GM19240 (cell line): Measurements from ENCODE around the gene PFDN6.
A peak's percentile ranks its signal among the peaks of the same experiment; 100 is the strongest.
"Not testable (repeated sequence)": the region's sequence is repeated elsewhere in the genome, so short reads cannot be mapped to it uniquely, and the experiment has no call there.

Source experiments
- DNase-seq: peaks from one replicate; pipeline ENCODE4 v3.0.0; 2011; ENCODE audit warnings: low spot score; ENCODE audit not compliant: insufficient read length

The PFDN6 gene

DNA sequence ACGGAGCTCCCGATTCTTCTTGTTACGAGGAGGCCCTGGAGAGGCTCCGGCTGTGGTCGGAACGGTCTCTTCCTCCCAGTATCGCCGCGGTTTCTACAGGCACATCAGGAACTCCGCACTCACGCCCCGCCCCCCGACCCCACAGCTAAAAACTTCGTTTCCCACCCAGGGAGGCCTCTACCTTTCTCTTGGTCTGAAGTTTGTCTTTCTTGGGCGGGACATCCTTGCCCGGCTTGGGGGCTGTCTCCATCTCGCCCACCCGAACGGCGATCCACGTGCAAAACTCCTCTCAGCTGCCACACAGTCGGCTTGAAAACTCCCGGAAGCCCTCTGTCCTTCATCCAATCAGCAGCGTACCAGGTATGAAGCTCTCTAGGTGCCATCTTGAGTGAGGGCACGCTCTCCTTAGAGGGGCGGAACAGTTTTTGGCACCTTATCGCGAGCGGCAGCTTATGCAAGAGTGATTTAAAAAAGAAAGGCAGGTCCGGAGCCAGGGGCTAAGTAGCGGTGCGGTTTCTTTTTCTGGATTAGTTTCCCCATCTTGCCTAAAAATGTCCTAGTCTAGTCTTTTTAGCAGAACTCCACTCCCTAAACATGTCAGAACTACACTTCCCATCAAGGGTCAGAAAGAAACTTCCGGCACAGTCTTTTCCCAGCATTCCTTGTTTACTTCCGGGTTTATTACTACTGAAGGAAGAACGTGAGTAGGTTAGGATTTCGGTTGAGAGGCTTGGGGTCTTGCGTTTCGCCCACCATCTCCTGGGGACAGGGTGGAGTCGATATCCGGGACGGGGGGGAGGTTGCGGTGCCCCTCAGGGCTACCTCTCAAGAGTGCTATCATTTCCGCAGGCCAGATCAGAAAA is at the start of gene PFDN6, which contains the start of gene WDR46:
Gene PFDN6, plus strand, starts transcription at position 681 of the 863 bp plus-strand sequence. CDS start 256 bp downstream, outside the sequence.
Gene WDR46, minus strand, starts transcription at position 319 of the 863 bp plus-strand sequence. Its CDS starts 69 bp downstream, at position 250.
- peak; percentile 85 for DNase-seq

DNA sequence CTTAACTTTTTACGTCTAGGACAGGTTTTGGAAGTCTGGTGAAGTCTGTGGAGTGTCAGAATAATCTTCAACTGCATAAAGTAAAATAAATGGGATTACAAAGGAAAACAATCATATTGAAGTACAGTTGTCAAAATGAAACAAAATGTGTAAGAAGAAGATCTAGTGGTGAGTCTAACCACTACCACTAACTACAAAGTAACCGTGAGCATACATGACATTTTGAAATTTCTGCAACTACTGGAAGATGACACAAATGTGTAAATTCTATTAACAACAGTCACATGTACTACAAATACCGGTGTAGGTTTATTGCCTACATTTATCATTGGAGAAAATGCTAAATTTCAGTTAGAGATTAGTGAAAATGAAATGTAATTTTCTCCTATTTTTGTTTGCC is 47.4 kb upstream of the PFDN6 start:
- no peak for DNase-seq

DNA sequence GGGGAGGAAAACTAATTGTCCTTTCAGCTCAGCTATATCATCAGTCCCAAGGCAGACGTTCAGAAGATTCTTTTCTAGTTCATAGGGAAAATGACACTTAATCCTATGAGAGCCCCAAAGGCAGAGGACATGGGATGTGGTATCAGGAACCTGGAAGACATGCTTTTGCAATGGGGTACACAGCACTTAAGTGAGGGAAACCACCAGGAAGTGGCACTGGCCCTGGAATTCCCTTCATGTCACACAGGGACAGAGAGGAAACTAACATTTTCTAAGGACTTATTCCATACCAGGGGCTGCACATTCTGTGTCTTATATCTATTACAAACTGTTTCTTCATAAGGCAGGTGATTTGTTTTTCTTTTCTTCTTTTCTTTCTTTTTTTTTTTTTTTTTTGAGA is 45.9 kb upstream of the PFDN6 start:
- no peak for DNase-seq

DNA sequence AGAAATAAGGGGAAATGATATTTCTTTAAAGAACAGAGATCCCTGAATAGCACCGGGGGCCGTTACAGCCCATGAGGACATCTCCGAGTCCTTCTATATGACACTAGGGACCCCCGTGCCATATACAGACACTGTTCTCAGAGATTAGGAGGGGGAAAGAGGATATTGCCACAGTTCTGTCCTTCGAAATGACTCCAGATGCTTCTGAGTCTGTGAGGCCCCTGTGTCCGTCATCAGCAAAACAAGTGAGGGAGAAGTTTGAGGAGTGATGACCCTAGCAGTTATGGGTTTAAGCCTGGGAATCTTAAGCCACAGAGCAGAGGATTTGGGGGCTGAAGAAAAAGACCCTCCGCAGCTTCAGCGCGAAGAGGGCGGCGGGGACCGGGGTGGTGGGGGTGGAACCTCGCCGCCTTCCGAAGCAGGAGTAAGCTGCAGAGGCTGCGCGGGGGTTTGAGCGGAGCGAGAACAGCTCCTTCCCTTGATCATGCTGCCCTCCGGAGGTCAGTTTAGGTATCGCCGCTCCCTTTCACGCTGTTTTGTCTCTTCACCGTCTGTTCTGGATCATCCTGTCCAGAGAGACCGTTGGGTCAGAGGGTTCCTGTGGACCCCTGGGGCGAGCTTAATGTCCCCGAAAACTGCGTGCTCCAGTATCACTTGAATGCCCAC is 41.3 kb upstream of the PFDN6 start:
- DNase-seq = peak; percentile 49

DNA sequence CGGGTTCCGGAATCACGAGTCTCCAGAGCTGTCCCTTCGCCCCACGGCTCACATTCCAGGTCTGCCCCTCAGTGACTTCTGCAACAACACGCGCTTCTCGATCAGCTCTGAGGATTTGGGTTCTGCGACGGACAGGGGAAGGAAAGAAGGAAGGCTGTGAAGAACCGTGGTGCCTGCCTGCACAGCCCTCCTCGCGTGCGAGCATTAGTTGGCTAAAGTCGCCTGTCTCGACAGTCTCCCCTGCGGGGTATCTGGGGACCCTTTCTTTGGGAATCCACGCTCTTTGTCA is 40.8 kb upstream of the PFDN6 start:
- no peak for DNase-seq

DNA sequence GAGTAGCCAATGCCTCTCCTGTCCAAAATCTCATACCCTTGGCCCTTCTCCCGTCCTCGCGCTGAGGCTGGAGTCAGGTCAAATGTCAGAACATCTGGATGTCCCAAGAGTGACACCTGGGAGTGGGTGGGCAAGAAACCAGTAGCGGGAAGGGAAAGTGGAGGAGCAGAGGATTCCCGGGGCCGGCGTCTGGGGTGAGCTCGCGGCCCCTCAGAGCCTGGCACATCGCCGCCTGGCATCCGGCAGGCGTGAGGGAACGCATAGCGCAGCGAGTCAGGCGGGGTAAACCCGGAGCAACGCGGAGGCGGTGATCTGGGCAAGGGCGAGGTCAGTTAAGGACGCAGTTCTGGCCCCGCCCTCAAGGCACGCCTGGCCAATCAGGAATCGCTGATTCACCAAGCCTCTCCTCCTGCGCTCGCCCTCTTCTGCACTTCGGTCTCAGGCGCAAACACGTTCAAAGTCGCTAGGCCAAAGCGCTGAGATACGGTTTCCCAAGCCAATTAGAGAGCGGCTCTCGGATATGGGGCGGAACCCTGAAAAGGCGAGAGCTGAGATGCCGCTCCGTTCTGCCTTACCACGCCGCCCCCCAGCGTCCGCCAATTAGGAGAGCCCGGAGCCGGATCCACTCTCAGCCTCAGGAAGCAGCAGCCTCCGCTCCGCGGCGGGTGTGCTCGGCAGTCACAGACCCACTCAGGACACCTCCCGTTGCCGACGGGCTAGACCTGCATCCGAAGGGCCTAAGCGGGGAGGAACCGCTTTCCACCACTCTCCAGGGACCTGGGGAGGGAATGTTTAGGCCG is 40.3 kb upstream of the PFDN6 start:
- peak; percentile 65 for DNase-seq

DNA sequence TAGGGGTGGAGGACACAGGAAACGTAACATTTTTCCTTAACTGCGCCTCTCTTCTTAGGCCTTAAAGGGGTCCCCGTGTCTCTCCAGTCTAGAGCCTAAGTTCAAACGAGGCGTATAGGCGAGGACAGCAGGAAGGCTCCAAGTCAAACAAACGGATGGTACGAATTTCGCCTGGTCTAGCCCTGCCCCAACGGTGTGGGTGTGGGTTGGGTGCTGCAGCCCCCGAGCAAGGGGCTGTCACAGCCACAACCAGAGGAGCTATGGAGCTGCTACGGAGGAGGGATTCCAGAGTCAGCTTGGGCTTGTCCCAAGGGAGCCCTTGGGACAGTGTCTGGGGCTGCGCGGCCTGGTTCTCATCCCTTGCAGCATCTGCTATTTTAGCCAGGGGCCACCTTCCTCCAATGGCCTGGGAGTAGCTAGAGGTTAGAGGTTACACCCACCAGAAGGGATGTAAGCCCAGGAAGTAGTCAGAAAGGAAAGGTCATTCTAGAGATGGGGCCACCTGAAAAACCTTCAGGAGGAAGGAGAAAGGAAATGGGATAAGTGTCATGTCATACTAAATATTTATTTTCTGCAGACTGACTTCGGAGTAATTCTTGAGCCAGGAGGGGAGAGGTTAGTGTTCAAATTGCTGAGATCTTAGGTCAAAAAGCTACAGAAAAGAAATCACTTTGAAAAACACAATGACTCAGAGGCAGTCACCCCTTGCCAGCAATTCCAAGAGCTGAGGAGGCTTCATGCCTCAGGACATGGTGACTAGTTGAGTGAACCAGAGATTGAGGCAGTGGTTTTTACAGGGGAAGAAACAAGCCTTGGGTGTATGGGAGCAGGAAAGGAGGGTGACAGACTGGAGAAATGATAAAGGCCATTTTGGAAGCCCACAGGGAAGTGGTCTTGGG is 39.4 kb upstream of the PFDN6 start:
- DNase-seq = no peak

DNA sequence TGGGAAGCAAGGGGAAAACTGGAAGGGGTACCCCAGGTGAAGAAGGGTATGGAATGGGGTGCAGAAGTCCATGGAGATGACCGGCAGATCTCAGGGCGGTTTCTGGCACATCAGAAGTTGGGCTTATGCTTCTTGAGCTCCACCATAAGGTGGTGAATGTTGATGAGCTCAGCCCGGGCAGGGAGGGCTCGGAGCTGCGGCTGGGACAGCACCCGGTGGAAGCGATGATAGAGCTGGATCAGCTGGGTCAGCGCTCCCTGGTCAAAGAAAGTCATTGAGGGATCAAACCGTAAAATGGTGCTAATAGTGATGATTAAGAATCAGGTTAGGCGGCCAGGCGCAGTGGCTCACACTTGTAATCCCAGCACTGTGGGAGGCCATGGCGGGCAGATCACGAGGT is 38.7 kb upstream of the PFDN6 start:
- DNase-seq = no peak

DNA sequence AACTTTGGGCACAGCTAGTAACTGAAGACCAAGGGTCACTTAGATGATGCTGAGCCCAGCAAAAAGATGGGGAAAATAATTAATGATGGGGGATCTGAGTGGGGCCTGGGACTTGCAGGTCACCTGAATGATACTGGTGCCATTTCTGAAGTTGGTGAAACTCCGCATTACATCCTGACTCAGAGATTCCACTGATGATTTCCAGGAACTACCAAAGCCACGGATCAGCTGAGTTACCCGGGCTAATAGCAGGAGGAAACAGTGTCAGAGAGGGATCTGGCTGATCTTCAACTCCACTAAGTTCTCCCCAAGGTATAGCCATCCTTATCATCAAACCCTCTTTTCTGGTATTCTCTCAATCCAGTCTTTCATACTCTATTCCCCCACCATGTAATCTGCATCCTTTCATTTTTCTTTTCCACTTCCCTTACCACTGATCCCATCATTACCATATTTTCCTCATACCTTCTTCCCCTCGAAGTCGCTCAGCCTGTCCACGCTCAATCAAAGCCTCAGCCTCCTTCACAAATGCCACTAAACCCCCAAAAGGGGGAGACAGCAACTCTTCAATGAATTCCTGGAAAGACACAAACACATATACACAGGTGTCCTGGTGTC is 37.9 kb upstream of the PFDN6 start:
- DNase-seq = no peak

DNA sequence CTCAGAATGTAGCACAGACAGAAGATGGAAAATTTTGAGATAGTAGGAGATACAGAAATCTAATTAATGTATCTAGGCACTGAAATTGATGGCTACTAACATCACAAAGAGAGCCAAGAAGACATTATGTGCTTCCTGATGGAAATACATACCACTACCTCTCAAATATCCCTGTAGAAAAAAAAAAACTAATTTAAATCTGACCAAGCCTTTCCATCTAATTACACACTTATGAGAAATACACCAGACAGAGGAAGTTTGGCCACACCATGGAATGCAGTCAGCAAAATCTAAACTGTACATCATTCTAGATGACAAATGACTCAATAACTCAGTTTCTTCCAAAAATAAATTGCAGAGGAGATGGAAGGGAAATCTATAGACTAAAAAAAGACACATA is 36.6 kb upstream of the PFDN6 start:
- DNase-seq = no peak

DNA sequence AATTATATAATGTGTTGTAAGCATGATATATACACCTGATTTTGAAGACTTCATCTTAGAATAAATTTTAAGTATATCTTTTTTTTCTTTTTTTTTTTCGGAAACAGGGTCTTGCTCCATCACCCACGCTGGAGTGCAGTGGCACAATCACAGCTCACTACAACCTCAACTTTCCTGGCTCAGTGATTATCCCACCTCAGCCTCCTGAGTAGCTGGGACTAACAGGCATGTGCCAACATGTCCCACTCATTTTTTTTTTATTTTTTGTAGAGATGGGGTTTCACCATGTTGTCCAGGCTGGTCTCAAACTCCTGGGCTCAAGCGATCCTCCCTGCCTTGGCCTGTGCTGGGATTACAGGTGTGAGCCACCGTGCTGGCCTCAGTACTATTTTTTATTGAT is 34.8 kb upstream of the PFDN6 start:
- no peak for DNase-seq

DNA sequence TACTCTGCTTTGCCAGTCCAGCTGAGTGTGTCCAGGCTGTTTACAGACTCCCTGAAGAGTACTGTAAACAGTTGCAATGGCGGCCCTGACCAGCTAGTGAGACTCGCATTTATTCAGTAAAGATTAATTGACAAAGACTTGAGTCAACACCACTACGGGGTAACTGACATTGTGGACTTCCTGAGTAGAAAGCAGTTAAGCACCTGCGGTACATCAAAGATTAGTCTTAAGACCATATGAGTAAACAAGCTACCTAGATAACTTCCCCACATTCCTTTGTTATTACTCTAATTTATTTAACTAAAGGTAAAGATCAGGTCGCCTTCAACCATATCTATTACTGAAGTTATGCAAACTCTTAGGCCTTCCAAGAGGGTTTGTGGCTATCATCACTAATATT is 30.4 kb upstream of the PFDN6 start:
- DNase-seq = no peak

DNA sequence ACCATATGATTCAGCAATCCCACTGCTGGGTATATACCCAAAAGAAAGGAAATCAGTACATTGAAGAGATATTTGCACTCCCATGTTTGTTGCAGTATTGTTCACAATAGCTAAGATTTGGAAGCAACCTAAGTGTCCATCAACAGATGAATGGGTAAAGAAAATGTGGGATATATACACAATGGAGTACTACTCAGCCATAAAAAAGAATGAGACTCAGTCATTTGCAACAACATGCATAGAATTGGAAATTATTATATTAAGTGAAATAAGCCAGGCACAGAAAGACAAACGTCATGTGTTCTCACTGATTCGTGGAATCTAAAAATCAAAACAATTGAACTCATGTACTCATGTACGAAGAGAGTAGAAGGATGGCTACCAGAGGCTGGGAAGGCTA is 26.9 kb upstream of the PFDN6 start:
- not testable (repeated sequence) for DNase-seq

DNA sequence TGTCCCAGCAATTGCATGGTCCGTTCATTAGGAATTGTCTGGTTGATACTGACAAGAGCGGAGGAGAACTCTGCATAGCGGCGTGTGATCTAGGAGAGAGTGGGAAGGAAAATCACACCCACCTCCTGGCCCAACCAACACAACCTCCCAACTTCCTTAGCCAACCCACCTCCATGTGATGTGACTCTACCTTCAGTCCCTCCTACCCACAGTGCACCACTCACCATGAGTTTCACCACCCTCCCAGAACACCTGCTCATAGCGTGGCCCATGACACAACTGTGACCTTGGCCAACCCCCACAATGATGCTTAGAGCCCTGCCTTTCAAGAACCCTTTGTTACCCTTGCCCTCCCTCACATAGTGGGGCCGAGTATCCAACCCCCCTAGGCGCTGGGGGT is 25.4 kb upstream of the PFDN6 start:
- no peak for DNase-seq

DNA sequence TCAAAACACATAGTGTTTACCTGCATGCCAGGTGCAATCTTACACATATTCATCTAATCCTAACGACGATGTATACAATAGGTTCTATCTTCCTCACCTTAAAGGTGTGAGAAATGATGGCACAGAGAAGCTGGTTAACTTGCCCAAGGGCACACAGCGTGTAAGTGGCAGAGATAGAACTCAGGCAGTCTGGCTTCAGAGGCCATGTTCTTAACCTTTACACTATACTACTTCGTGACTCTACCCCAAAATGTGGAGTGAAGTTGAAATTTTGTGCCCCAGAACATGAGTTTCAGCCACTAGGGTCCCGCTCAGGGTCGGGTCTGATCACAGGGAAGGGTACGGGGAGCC is 18.3 kb upstream of the PFDN6 start:
- DNase-seq = no peak

DNA sequence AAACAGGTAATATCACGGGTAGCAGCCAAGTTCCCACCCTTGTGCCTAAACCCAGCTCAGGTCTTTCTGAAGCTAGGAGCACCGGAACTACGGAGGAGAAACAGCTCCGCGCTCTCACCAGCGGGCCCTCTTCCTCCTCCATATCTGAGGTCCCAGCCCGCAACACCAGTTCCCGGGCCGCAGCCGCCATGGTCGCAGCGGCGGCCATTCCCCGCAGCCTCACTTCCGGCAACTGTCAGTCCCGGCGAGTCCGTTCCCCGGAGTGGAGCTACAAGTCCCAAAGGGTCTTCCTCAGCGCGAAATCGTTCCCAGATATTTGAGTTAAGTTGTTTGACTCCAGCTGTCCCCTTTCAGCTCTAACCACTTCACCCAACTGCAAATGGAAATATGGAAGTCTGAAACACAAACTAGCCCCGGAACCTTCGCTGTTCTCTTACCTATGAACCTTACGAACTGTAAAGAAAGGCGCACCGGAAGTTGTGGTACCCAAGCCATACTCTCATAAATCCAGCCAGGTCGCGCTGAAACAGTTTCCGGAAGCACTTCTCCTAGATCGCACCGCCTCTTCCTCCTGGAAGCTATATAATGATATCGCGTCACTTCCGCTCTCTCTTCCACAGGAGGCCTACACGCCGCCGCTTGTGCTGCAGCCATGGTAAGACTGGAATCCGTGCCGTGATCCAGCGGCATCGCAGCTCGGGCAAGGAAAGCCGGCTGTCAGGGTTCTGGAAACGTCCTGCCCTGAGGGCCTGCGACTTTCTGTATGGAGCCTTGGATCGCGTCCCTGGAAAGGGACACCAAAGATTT is 17.7 kb upstream of the PFDN6 start, which contains the start of the genes RPS18 and VPS52:
Gene RPS18, plus strand, starts transcription at position 608 of the 807 bp plus-strand sequence. Its CDS starts 45 bp downstream, at position 653.
Gene VPS52, minus strand, starts transcription at position 409 of the 807 bp plus-strand sequence. Its CDS starts 201 bp downstream, at position 208.
- DNase-seq = peak; percentile 71

DNA sequence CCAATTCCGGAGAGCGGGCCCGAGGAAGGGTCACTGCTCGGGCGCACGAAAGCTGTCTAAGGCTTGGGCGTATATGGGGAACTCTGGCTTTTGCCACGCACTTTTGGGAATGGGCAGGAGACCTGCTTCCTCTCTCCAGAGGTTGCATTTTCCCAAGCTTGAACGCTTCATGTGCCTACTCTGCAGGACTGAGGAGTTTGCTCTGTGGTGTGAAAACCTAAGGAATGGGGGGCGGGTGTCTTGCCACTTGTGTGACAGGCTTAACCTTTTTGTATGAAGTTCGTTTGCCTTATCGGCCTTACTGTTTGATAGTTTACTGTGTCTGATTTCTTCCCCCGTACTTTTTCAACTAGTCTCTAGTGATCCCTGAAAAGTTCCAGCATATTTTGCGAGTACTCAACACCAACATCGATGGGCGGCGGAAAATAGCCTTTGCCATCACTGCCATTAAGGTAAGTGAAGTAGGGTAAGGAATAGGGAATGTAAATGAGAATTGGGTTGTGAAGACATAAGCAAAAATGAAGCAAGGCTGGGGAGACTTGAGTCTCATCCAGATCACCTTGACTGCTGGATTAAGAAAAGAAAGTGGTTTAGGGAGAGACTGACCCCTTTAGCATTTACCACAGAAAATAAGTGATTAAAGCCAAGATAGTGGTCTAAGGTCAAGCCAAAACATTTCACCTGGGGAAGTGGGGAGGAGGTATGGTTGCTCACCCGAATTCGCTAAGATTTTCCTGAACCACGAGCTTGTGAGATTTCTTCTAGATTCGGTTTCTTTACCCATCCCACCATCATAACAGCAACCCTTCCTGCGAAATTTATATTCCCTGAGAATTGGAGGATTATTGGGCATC is 16.9 kb upstream of the PFDN6 start:
- DNase-seq = no peak

DNA sequence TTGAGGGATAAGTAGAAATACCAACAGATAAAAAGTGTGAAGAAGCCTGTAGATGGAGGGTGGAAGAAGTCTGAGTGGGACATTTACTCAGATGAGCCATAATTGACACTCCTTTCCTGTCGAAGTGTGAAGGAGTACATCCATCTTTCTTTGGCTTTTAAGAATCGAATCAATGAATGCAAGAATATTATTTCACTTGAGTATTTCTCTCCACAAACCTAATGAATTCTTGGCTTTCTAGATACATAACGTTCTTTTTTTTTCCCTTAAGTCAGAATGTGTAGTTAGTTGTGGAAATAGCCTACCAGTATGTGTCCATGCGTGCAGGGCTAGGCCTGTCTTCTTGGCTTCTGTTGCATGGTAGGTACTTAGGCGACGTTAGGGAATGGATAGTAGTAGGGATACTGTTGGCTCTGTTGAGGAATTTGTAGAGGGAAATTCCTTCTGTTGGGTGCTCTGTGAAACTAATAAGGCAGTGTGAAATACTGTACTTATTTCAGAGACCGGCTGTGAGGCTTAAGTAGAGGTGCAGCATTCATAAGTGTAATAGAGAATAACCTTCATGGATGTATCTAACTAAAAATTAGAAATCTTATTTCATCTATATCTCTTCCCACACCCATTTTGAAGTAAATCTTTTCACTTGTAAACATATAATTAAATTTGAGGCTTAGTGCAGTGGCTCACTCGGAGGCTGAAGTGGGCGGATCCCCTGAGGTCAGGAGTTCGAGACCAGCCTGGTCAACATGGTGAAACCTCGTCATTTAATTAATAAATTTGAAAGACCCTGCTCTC is 16.1 kb upstream of the PFDN6 start:
- DNase-seq = no peak
